Prostate gland (tissue), 2 donors: ENCODE data around the gene CLECL1.

ENCODE experiments used
- CTCF ChIP-seq, 4 experiments: fragments of 200-600 bp in 2 of 4; fragments of 450-650 bp in 2 of 4; sonication (generic) in 2 of 4; IDR thresholded peaks; 1 replicate in 3 of 4; 2 replicates in 1 of 4; pipeline ENCODE4 v1.5.1; 2016 to 2019; ENCODE audit warnings: antibody characterized with exemption in 4 of 4, mild to moderate bottlenecking in 2 of 4, moderate library complexity in 2 of 4
- POLR2A ChIP-seq: fragments of 450-650 bp; IDR thresholded peaks from one replicate; pipeline ENCODE4 v1.6.1; 2016; ENCODE audit warnings: antibody characterized with exemption, mild to moderate bottlenecking

- TF ChIP-seq CTCF (IDR thresholded peaks at IDR 0.05) (no peak), POLR2A (no peak)
Measured at GRCh38 chr12:9710584-9711375, 22.1 kb downstream of the CLECL1 start.
